Measurements from ENCODE around the gene SLC1A2. TPM values are rescaled to one million over a fixed set of nuclear protein-coding genes. Genes with fewer than 3 reads are reported as not detected.
"Not testable (repeated sequence)": the region's sequence is repeated elsewhere in the genome, so short reads cannot be mapped to it uniquely, and the experiment has no call there.

SLC1A2 gene
- polyA plus RNA-seq, 4 donors: 0.15 to 0.18 TPM; not detected in 2

DNA sequence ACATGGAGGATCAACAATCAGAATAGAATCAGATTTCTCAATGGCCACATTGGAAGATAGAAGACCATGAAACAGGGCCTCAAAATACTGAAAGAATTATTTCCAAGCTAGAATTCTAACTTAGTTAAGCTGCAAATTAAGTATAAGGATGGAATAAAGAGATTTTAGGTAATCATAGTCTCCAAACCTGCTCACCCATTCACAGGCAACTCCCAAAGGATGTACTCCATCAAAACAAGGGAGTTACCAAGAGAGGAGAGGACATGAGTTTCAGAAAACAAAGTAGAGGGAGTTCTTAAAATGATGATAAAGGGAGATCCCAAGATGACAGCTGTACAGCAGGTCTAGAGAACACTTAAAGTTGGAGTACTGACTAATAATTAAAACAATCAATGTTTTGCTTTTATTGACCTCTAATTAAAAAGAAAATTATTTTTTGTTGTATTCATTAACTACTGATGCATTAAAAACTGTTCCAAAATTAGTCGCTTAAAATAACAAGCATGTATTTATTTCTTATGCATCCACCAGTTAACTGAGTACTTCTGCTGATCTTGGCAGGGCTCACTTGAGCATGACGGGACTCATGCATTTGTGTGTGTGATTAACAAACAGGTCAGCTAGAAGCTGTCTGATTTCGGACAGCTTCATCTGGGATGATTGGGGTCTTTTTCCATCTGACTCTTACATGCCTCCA lies 184.8 kb downstream of the SLC1A2 start:
- FAIRE-seq (no peak), DNase-seq (no peak)
- no peak overlapping the region for H3K4me3 ChIP-seq (ENCODE audit: low read depth in 1 of 3, low read length in 3 of 3)
- peaks cover 0 to 2% (median 0%) of the 10 kb centered on the region in 3 donors for H3K36me3 ChIP-seq (ENCODE audit: control insufficient read depth in 3 of 3, insufficient read depth in 2 of 3, low read depth in 1 of 3, low read length in 3 of 3)
- no peak overlapping the region for H3K27ac ChIP-seq (ENCODE audit: low read depth in 1 of 3, low read length in 2 of 3)
- WGBS, 3 donors: 87 to 97% (median 91%) methylated on average over 3 of the region's 3 CpGs
- no peaks in the 10 kb centered on the region for H3K27me3 ChIP-seq (ENCODE audit: control insufficient read depth in 3 of 3, insufficient read depth in 3 of 3, low read length in 3 of 3)
- H3K9me3 ChIP-seq (ENCODE audit: control insufficient read depth in 2 of 2, insufficient read depth in 1 of 2, low read depth in 1 of 2, low read length in 1 of 2): no peaks in the 10 kb centered on the region
- peaks cover 0 to 6% (median 0%) of the 10 kb centered on the region in 3 donors for H3K4me1 ChIP-seq (ENCODE audit: control insufficient read depth in 3 of 3, insufficient read depth in 2 of 3, low read depth in 1 of 3, low read length in 2 of 3)

DNA sequence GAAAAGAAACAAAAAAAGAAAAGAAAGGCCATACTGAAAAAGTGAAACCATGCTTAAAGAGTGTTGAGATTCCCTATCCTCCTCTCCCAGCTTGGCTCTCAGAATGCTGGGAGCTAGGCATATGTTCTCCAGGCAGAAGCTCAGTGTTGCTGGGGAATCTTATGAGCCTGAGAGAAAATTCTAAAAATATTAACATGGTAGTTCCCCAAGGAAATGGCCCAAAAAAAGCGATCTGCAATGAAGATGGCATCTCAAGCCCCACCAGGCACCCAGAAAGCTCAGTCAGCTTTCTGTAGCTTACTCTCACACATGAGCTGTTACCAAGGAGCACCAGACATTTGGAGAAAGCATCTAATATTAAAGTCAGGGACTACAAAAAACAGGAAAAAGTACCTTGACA lies 185.8 kb downstream of the SLC1A2 start:
- DNase-seq: no peak
- Histone ChIP-seq H3K9me3 (ENCODE audit: control insufficient read depth in 2 of 2, insufficient read depth in 1 of 2, low read depth in 1 of 2, low read length in 1 of 2) (no peaks in the 10 kb centered on the region), H3K36me3 (ENCODE audit: control insufficient read depth in 3 of 3, insufficient read depth in 2 of 3, low read depth in 1 of 3, low read length in 3 of 3) (peaks cover 0 to 3% (median 2%) of the 10 kb centered on the region in 3 donors), H3K4me1 (ENCODE audit: control insufficient read depth in 3 of 3, insufficient read depth in 2 of 3, low read depth in 1 of 3, low read length in 2 of 3) (peaks cover 0 to 8% (median 0%) of the 10 kb centered on the region in 3 donors), H3K27ac (ENCODE audit: low read depth in 1 of 3, low read length in 2 of 3) (no peak overlapping the region), H3K27me3 (ENCODE audit: control insufficient read depth in 3 of 3, insufficient read depth in 3 of 3, low read length in 3 of 3) (no peaks in the 10 kb centered on the region), H3K4me3 (ENCODE audit: low read depth in 1 of 3, low read length in 3 of 3) (no peak overlapping the region)
- no peak for FAIRE-seq
- 84 to 97% (median 96%) methylated on average over 1 of the region's 1 CpG for WGBS, 3 donors

DNA sequence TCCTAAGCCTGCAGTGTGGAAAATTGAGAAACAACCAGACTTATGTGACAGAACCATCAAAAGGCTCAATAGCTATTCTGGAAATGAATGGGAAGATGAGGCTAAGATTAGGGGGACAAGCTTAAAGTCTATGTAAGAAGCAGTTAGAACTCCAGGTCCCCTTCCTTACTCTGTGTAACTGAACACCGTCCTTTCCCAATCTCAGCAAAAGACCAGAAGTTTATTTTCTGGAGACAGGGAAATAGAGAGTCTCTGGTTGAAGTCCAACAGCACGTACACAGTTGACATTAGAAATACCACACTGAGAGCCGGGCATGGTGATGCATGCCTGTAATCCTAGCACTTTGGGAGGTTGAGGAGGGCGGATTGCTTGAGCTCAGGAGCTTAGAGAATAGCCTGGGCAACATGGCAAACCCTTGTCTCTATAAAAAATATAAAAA lies 186.4 kb downstream of the SLC1A2 start:
- no peak overlapping the region for H3K27ac ChIP-seq (ENCODE audit: low read depth in 1 of 3, low read length in 2 of 3)
- 72 to 92% (median 90%) methylated on average over 4 of the region's 4 CpGs for WGBS, 3 donors
- no peak for FAIRE-seq

DNA sequence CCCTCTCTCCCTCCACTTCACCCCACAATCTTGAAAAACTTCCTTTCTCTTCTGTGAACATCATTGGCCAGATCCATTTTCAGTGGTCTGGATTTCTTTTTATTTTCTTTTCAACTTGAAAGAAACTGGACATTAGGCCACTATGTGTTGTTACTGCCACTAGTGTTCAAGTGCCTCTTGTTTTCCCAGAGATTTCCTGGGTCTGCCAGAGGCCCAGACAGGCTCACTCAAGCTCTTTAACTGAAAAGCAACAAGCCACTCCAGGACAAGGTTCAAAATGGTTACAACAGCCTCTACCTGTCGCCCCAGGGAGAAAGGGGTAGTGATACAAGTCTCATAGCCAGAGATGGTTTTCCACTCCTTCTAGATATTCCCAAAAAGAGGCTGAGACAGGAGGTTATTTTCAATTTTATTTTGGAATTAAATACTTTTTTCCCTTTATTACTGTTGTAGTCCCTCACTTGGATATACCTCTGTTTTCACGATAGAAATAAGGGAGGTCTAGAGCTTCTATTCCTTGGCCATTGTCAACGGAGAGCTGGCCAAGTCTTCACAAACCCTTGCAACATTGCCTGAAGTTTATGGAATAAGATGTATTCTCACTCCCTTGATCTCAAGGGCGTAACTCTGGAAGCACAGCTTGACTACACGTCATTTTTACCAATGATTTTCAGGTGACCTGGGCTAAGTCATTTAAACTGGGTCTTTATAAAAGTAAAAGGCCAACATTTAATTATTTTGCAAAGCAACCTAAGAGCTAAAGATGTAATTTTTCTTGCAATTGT lies 188.1 kb downstream of the SLC1A2 start:
- WGBS, 3 donors: 86 to 94% (median 86%) methylated on average over 5 of the region's 5 CpGs
- H3K9me3 ChIP-seq (ENCODE audit: control insufficient read depth in 2 of 2, insufficient read depth in 1 of 2, low read depth in 1 of 2, low read length in 1 of 2): no peaks in the 10 kb centered on the region
- DNase-seq (no peak), FAIRE-seq (no peak)
- peaks cover 0 to 6% (median 0%) of the 10 kb centered on the region in 3 donors for H3K4me1 ChIP-seq (ENCODE audit: control insufficient read depth in 3 of 3, insufficient read depth in 2 of 3, low read depth in 1 of 3, low read length in 2 of 3)
- no peak overlapping the region for H3K4me3 ChIP-seq (ENCODE audit: low read depth in 1 of 3, low read length in 3 of 3)
- H3K36me3 ChIP-seq (ENCODE audit: control insufficient read depth in 3 of 3, insufficient read depth in 2 of 3, low read depth in 1 of 3, low read length in 3 of 3): peaks cover 0 to 6% (median 2%) of the 10 kb centered on the region in 3 donors
- H3K27me3 ChIP-seq (ENCODE audit: control insufficient read depth in 3 of 3, insufficient read depth in 3 of 3, low read length in 3 of 3): no peaks in the 10 kb centered on the region
- H3K27ac ChIP-seq (ENCODE audit: low read depth in 1 of 3, low read length in 2 of 3): no peak overlapping the region

More for the DNA sequence above, 186.4 kb downstream of the SLC1A2 start:
- no peaks in the 10 kb centered on the region for H3K9me3 ChIP-seq (ENCODE audit: control insufficient read depth in 2 of 2, insufficient read depth in 1 of 2, low read depth in 1 of 2, low read length in 1 of 2)
- DNase-seq: no peak
- H3K4me1 ChIP-seq (ENCODE audit: control insufficient read depth in 3 of 3, insufficient read depth in 2 of 3, low read depth in 1 of 3, low read length in 2 of 3): peaks cover 0 to 8% (median 0%) of the 10 kb centered on the region in 3 donors
- H3K4me3 ChIP-seq (ENCODE audit: low read depth in 1 of 3, low read length in 3 of 3): no peak overlapping the region
- H3K27me3 ChIP-seq (ENCODE audit: control insufficient read depth in 3 of 3, insufficient read depth in 3 of 3, low read length in 3 of 3): no peaks in the 10 kb centered on the region
- peaks cover 0 to 6% (median 2%) of the 10 kb centered on the region in 3 donors for H3K36me3 ChIP-seq (ENCODE audit: control insufficient read depth in 3 of 3, insufficient read depth in 2 of 3, low read depth in 1 of 3, low read length in 3 of 3)

DNA sequence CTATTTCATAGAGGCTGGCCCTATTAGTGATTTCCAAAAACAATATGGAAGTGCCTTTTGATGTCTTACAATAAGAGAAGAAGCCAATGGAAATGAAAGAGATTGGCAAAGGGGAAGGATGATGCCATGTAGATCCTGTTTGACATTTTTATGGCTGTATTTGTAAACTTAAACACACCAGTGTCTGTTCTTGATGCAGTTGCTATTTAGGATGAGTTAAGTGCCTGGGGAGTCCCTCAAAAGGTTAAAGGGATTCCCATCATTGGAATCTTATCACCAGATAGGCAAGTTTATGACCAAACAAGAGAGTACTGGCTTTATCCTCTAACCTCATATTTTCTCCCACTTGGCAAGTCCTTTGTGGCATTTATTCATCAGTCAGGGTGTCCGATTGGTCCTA lies 189.0 kb downstream of the SLC1A2 start:
- no peaks in the 10 kb centered on the region for H3K27me3 ChIP-seq (ENCODE audit: control insufficient read depth in 3 of 3, insufficient read depth in 3 of 3, low read length in 3 of 3)
- H3K4me3 ChIP-seq (ENCODE audit: low read depth in 1 of 3, low read length in 3 of 3): no peak overlapping the region
- no peaks in the 10 kb centered on the region for H3K9me3 ChIP-seq (ENCODE audit: control insufficient read depth in 2 of 2, insufficient read depth in 1 of 2, low read depth in 1 of 2, low read length in 1 of 2)
- peaks cover 0 to 6% (median 2%) of the 10 kb centered on the region in 3 donors for H3K36me3 ChIP-seq (ENCODE audit: control insufficient read depth in 3 of 3, insufficient read depth in 2 of 3, low read depth in 1 of 3, low read length in 3 of 3)
- H3K4me1 ChIP-seq (ENCODE audit: control insufficient read depth in 3 of 3, insufficient read depth in 2 of 3, low read depth in 1 of 3, low read length in 2 of 3): peaks cover 0 to 5% (median 0%) of the 10 kb centered on the region in 3 donors
- no peak for FAIRE-seq
- no peak for DNase-seq
- 88 to 100% (median 98%) methylated on average over 1 of the region's 1 CpG for WGBS, 3 donors
- no peak overlapping the region for H3K27ac ChIP-seq (ENCODE audit: low read depth in 1 of 3, low read length in 2 of 3)

DNA sequence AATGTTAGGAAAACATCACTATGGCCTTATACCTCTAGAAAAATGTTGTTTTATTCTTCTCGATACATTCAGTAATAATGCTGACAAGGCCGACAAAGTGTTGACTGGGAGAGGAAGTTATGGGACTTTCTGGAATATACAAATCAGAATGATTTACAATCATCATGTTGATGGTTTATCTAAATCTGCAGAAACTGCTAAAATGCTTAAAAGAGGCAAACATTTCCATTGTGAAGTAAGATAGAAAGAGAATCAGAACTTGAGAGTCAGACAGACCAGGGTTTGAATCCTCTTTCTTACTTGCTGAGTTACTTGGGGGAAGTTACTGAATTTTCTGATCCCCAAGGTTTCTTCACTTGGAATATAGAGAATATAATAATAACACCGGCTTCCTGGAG lies 191.0 kb downstream of the SLC1A2 start:
- H3K27ac ChIP-seq (ENCODE audit: low read depth in 1 of 3, low read length in 2 of 3): no peak overlapping the region
- H3K36me3 ChIP-seq (ENCODE audit: control insufficient read depth in 3 of 3, insufficient read depth in 2 of 3, low read depth in 1 of 3, low read length in 3 of 3): peaks cover 0 to 8% (median 0%) of the 10 kb centered on the region in 3 donors
- DNase-seq (no peak), FAIRE-seq (no peak)
- no peaks in the 10 kb centered on the region for H3K27me3 ChIP-seq (ENCODE audit: control insufficient read depth in 3 of 3, insufficient read depth in 3 of 3, low read length in 3 of 3)
- H3K4me3 ChIP-seq (ENCODE audit: low read depth in 1 of 3, low read length in 3 of 3): no peak overlapping the region
- H3K9me3 ChIP-seq (ENCODE audit: control insufficient read depth in 2 of 2, insufficient read depth in 1 of 2, low read depth in 1 of 2, low read length in 1 of 2): no peaks in the 10 kb centered on the region
- peaks cover 0 to 2% (median 0%) of the 10 kb centered on the region in 3 donors for H3K4me1 ChIP-seq (ENCODE audit: control insufficient read depth in 3 of 3, insufficient read depth in 2 of 3, low read depth in 1 of 3, low read length in 2 of 3)
- 75 to 95% (median 88%) methylated on average over 3 of the region's 3 CpGs for WGBS, 3 donors

DNA sequence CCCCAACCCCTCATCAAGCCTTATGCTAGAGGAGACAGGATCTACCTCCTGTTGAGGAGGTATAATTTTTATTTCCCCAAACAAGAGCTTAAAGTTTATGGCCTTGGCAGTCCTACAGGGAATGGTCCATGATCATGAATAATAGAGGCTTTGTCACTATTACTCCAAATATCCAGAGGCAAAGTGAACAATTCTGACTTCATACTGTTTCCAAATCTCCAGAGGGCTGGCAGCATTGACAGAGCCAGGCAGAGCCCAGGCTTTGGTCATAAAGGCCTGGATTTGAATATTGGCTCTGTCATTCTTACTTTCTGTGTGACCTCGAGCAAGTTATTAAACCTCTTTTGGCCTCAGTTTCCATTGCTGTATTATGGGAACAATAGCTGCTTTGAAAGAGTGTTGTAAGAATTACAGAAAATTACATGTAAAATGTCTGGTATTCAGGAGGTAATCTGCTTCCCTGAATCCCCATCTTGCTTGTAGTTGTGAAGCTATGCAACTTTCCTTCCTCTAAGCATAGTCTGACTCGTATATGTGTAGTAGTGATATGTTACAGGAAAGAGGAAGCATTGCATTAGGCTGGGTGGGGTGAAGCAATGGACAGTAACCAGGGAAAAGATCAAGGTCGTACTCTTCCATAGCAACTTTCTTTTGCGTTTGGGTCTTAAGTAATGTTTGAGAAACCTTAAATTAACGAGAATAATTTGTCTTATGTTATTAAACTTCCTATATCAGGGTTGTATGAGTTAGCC lies 191.6 kb downstream of the SLC1A2 start:
- no peaks in the 10 kb centered on the region for H3K27me3 ChIP-seq (ENCODE audit: control insufficient read depth in 3 of 3, insufficient read depth in 3 of 3, low read length in 3 of 3)
- H3K4me1 ChIP-seq (ENCODE audit: control insufficient read depth in 3 of 3, insufficient read depth in 2 of 3, low read depth in 1 of 3, low read length in 2 of 3): peaks cover 0 to 2% (median 0%) of the 10 kb centered on the region in 3 donors
- H3K36me3 ChIP-seq (ENCODE audit: control insufficient read depth in 3 of 3, insufficient read depth in 2 of 3, low read depth in 1 of 3, low read length in 3 of 3): peaks cover 0 to 11% (median 0%) of the 10 kb centered on the region in 3 donors
- H3K9me3 ChIP-seq (ENCODE audit: control insufficient read depth in 2 of 2, insufficient read depth in 1 of 2, low read depth in 1 of 2, low read length in 1 of 2): no peaks in the 10 kb centered on the region
- FAIRE-seq (no peak), DNase-seq (no peak)
- no peak overlapping the region for H3K4me3 ChIP-seq (ENCODE audit: low read depth in 1 of 3, low read length in 3 of 3)
- 69 to 82% (median 76%) methylated on average over 5 of the region's 5 CpGs for WGBS, 3 donors
- H3K27ac ChIP-seq (ENCODE audit: low read depth in 1 of 3, low read length in 2 of 3): no peak overlapping the region

DNA sequence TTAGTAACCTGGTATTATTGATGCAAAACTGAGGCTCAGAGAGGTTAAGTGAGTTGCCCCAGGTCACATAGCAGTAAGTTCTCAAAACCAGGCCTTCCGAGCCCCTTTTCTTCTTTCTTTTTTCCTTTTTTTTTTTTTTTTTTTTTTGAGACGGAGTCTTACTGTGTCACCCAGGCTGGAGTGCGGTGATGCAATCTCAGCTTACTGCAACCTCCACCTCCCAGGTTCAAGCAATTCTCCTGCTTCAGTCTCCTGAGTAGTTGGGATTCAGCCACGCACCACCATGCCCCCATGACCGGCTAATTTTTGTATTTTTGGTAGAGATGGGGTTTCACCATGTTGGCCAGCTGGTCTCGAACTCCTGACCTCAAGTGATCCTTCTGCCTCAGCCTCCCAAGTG lies 192.6 kb downstream of the SLC1A2 start:
- DNase-seq; H3K27ac ChIP-seq (ENCODE audit: low read depth in 1 of 3, low read length in 2 of 3); H3K4me1 ChIP-seq (ENCODE audit: control insufficient read depth in 3 of 3, insufficient read depth in 2 of 3, low read depth in 1 of 3, low read length in 2 of 3); H3K27me3 ChIP-seq (ENCODE audit: control insufficient read depth in 3 of 3, insufficient read depth in 3 of 3, low read length in 3 of 3); H3K4me3 ChIP-seq (ENCODE audit: low read depth in 1 of 3, low read length in 3 of 3); H3K9me3 ChIP-seq (ENCODE audit: control insufficient read depth in 2 of 2, insufficient read depth in 1 of 2, low read depth in 1 of 2, low read length in 1 of 2); FAIRE-seq: not testable (repeated sequence)
- 95 to 97% (median 97%) methylated on average over 5 to 6 of the region's 6 CpGs for WGBS, 3 donors
- H3K36me3 ChIP-seq (ENCODE audit: control insufficient read depth in 3 of 3, insufficient read depth in 2 of 3, low read depth in 1 of 3, low read length in 3 of 3): peaks cover 0 to 11% (median 2%) of the 10 kb centered on the region in 3 donors
